Thyroid gland (tissue), 4 donors: ENCODE results near the gene TEX48. TPM values are rescaled to one million over a fixed set of nuclear protein-coding genes. Genes with fewer than 3 reads are reported as not detected.

Source experiments
- DNase-seq, 2 donors: peaks; one replicate each; pipeline ENCODE4 v3.0.0-alpha.2; 2019
- H3K27ac ChIP-seq, 3 donors: fragments of 200-600 bp; sonication (generic); 1 replicate in 2 of 3; 2 replicates in 1 of 3; pipeline ENCODE4 v1.5.1; 2016 to 2019; ENCODE audit warnings: mild to moderate bottlenecking in 1 of 3, moderate library complexity in 1 of 3
- H3K27me3 ChIP-seq: fragments of 200-600 bp; sonication (generic); one replicate; pipeline ENCODE4 v1.5.1; 2019
- H3K36me3 ChIP-seq, 2 donors: fragments of 200-600 bp; sonication (generic); one replicate each; pipeline ENCODE4 v1.5.1; 2016 to 2019
- H3K4me1 ChIP-seq, 2 donors: fragments of 200-600 bp; sonication (generic); one replicate each; pipeline ENCODE4 v1.5.1; 2017 to 2019
- H3K4me3 ChIP-seq, 3 donors: fragments of 200-600 bp; sonication (generic); replicated peaks in 1 of 3; 1 replicate in 2 of 3; 2 replicates in 1 of 3; pipeline ENCODE4 v1.5.1; 2016; ENCODE audit warnings: mild to moderate bottlenecking in 1 of 3
- H3K9me3 ChIP-seq: fragments of 200-600 bp; sonication (generic); one replicate; pipeline ENCODE4 v1.5.1; 2017
- POLR2A ChIP-seq, 2 donors: fragments of 450-650 bp; IDR thresholded peaks; one replicate each; pipeline ENCODE4 v1.6.1; 2017; ENCODE audit warnings: antibody characterized with exemption in 2 of 2, mild to moderate bottlenecking in 2 of 2, moderate library complexity in 1 of 2
- WGBS, 2 donors: methylation state at CpG; one replicate each; pipeline ENCODE4 v1.1.5; 2017; 5-methylcytosine and 5-hydroxymethylcytosine counted together
- intact Hi-C: fragments of 100-400 bp; cut with DNase I; formaldehyde crosslinking; loops from one replicate; pipeline ENCODE4 v1.15.1; 2023
- total RNA-seq, 4 donors: library from RNA; depleted of rRNA; stranded (reverse); fragments of >200 nt; gene quantifications; one replicate each; pipeline ENCODE4 v1.2.3, GENCODE V29; 2016
- TF ChIP-seq, protein P1 (sequence below), 6 experiments: fragments of 200-600 bp in 3 of 6; fragments of 450-650 bp in 3 of 6; sonication (generic) in 3 of 6; IDR thresholded peaks; one replicate each; pipeline ENCODE4 v1.5.1; 2016 to 2019; ENCODE audit warnings: antibody characterized with exemption in 6 of 6, mild to moderate bottlenecking in 2 of 6, inconsistent platforms in 1 of 6, moderate library complexity in 1 of 6

Gene TEX48
- total RNA-seq, 4 donors from 2014 or later: not detected

GRCh38 chr9:114653556-114654159 is 28.3 kb downstream of the TEX48 start:
- no peak overlapping the region for H3K4me3 ChIP-seq
- no peak for TF ChIP-seq POLR2A (IDR thresholded peaks at IDR 0.05)
- TF ChIP-seq, protein P1, sequence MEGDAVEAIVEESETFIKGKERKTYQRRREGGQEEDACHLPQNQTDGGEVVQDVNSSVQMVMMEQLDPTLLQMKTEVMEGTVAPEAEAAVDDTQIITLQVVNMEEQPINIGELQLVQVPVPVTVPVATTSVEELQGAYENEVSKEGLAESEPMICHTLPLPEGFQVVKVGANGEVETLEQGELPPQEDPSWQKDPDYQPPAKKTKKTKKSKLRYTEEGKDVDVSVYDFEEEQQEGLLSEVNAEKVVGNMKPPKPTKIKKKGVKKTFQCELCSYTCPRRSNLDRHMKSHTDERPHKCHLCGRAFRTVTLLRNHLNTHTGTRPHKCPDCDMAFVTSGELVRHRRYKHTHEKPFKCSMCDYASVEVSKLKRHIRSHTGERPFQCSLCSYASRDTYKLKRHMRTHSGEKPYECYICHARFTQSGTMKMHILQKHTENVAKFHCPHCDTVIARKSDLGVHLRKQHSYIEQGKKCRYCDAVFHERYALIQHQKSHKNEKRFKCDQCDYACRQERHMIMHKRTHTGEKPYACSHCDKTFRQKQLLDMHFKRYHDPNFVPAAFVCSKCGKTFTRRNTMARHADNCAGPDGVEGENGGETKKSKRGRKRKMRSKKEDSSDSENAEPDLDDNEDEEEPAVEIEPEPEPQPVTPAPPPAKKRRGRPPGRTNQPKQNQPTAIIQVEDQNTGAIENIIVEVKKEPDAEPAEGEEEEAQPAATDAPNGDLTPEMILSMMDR (IDR thresholded peaks at IDR 0.05): peak; percentile 53 to 96 (median 90)
- H3K27ac ChIP-seq: no peak overlapping the region
- WGBS, 2 donors: 31 to 36% methylated on average over 6 of the region's 6 CpGs
- DNase-seq: peak; percentile 69 to 78
- no peaks in the 10 kb centered on the region for H3K36me3 ChIP-seq
- no peaks in the 10 kb centered on the region for H3K27me3 ChIP-seq
- H3K9me3 ChIP-seq: no peaks in the 10 kb centered on the region
- intact Hi-C loops: loop anchor here (5.0 kb wide), 2 partner anchors 166 to 246 kb away; no protein-coding TSS in a partner anchor
- H3K4me1 ChIP-seq: peaks cover 0 to 3% of the 10 kb centered on the region in 2 donors

- Histone ChIP-seq H3K9me3 (no peaks in the 10 kb centered on the region), H3K27me3 (no peaks in the 10 kb centered on the region), H3K4me1 (peaks cover 0 to 3% of the 10 kb centered on the region in 2 donors), H3K4me3 (no peak overlapping the region), H3K36me3 (no peaks in the 10 kb centered on the region), H3K27ac (no peak overlapping the region)
- no peak for DNase-seq
- intact Hi-C loops: loop anchor here (5.0 kb wide), 2 partner anchors 166 to 246 kb away; no protein-coding TSS in a partner anchor
- no peak for TF ChIP-seq POLR2A (IDR thresholded peaks at IDR 0.05)
- TF ChIP-seq, protein P1 (IDR thresholded peaks at IDR 0.05): no peak
- WGBS, 2 donors: 64 to 91% methylated on average over 2 of the region's 2 CpGs
Observed at GRCh38 chr9:114652776-114653555, 29.0 kb downstream of the TEX48 start.

GRCh38 chr9:114643896-114644295 is 38.1 kb downstream of the TEX48 start:
- no peak for TF ChIP-seq POLR2A (IDR thresholded peaks at IDR 0.05)
- WGBS, 2 donors: 92 to 93% methylated on average over 5 of the region's 5 CpGs
- Histone ChIP-seq H3K4me1 (no peaks in the 10 kb centered on the region), H3K9me3 (no peaks in the 10 kb centered on the region), H3K27ac (no peak overlapping the region), H3K4me3 (no peak overlapping the region), H3K27me3 (no peaks in the 10 kb centered on the region), H3K36me3 (peaks cover 27 to 29% of the 10 kb centered on the region in 2 donors)
- intact Hi-C loops: no loop called here
- no peak for DNase-seq

GRCh38 chr9:114643001-114643400 is 39.0 kb downstream of the TEX48 start:
- TF ChIP-seq, protein P1 (IDR thresholded peaks at IDR 0.05): no peak
- no peak for TF ChIP-seq POLR2A (IDR thresholded peaks at IDR 0.05)
- Histone ChIP-seq H3K27me3 (no peaks in the 10 kb centered on the region), H3K4me1 (no peaks in the 10 kb centered on the region), H3K27ac (no peak overlapping the region), H3K36me3 (peaks cover 29 to 32% of the 10 kb centered on the region in 2 donors), H3K9me3 (no peaks in the 10 kb centered on the region), H3K4me3 (no peak overlapping the region)
- WGBS, 2 donors: 89 to 98% methylated on average over 8 of the region's 8 CpGs
- intact Hi-C loops: no loop called here
- no peak for DNase-seq

DNA sequence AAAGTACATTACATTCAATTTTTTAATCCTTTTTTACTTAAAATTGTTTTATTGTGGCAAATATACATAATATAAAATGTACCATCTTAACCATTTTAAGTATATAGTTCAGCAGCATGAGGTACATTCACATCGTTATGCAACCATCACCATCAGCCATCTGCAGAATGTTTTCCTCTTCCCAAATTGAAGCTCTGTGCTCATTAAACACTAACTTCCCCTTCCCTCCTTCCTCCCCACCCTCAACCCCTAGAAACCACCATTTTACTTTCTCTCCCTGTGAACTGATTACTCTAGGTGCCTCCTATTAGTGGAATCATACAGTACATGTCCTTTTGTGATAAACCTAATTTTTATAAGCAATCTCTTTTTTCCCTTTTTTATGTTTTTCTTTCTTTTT is 40.0 kb downstream of the TEX48 start:
- intact Hi-C loops: no loop called here
- TF ChIP-seq, protein P1 (IDR thresholded peaks at IDR 0.05): no peak
- no peak for TF ChIP-seq POLR2A (IDR thresholded peaks at IDR 0.05)
- H3K4me1 ChIP-seq: no peaks in the 10 kb centered on the region
- no peaks in the 10 kb centered on the region for H3K27me3 ChIP-seq
- no peak for DNase-seq
- WGBS, 2 donors: 85 to 91% methylated on average over 1 of the region's 1 CpG
- H3K4me3 ChIP-seq: no peak overlapping the region
- H3K9me3 ChIP-seq: no peaks in the 10 kb centered on the region
- H3K27ac ChIP-seq: no peak overlapping the region
- H3K36me3 ChIP-seq: peaks cover 29 to 32% of the 10 kb centered on the region in 2 donors
